K562 (cell line): ENCODE data around the gene STK11. TPM values are rescaled to one million over a fixed set of nuclear protein-coding genes. Genes with fewer than 3 reads are reported as not detected.

Source experiments
- DIDO1 ChIP-seq: fragments of 450-650 bp; IDR thresholded peaks from 2 replicates; pipeline ENCODE4 v1.6.1; 2016; ENCODE audit warnings: low read depth, missing biosample characterization, missing genetic modification characterization
- GTF2A2 ChIP-seq: IDR thresholded peaks from 2 replicates; pipeline ENCODE4 v1.6.1; 2016; ENCODE audit warnings: mild to moderate bottlenecking, missing genetic modification characterization, missing compliant biosample characterization
- HMG20B ChIP-seq: fragments of 250-450 bp; sonication (Bioruptor Pico); IDR thresholded peaks from 2 replicates; pipeline ENCODE4 v1.5.0; 2021; ENCODE audit warnings: mild to moderate bottlenecking
- MCM3 ChIP-seq: fragments of 450-650 bp; IDR thresholded peaks from 2 replicates; pipeline ENCODE4 v1.6.1; 2016
- MECOM ChIP-seq: fragments of 250-450 bp; sonication (Bioruptor Pico); IDR thresholded peaks from 2 replicates; pipeline ENCODE4 v1.8.0; 2022; ENCODE audit warnings: inconsistent platforms
- NCOA1 ChIP-seq: fragments of 450-650 bp; IDR thresholded peaks from 2 replicates; pipeline ENCODE4 v1.6.1; 2016; ENCODE audit warnings: low read depth
- NCOA4 ChIP-seq: fragments of 450-650 bp; IDR thresholded peaks from 2 replicates; pipeline ENCODE4 v1.6.1; 2018; ENCODE audit warnings: mild to moderate bottlenecking; ENCODE audit not compliant: partially characterized antibody
- NFXL1 ChIP-seq: fragments of 450-650 bp; formaldehyde crosslinking; IDR thresholded peaks from 2 replicates; pipeline ENCODE4 v1.4.0; 2021; ENCODE audit warnings: mild to moderate bottlenecking
- NUFIP1 ChIP-seq: fragments of 450-650 bp; IDR thresholded peaks from 2 replicates; pipeline ENCODE4 v1.6.1; 2018; ENCODE audit not compliant: partially characterized antibody
- RBM39 ChIP-seq: fragments of 200-400 bp; formaldehyde crosslinking; optimal IDR thresholded peaks from 2 replicates; pipeline ENCODE3; 2018; ENCODE audit warnings: low read depth, low read length
- RUNX1 ChIP-seq: sonication (generic); IDR thresholded peaks from 2 replicates; pipeline ENCODE4 v1.6.1; 2016; ENCODE audit warnings: antibody characterized with exemption, low read depth
- TBP ChIP-seq: optimal IDR thresholded peaks from 2 replicates; pipeline ENCODE3; 2011; ENCODE audit warnings: low read depth, low read length, improper control_type of control experiment
- TEAD1 ChIP-seq, 2 experiments: fragments of 450-650 bp in 1 of 2; sonication (generic) in 1 of 2; formaldehyde crosslinking; IDR thresholded peaks; 2 replicates each; pipeline versions ENCODE4 v1.4.0 to v1.8.0; 2020 to 2022; ENCODE audit warnings: mild to moderate bottlenecking in 2 of 2, missing genetic modification reagents in 1 of 2
- THRAP3 ChIP-seq: fragments of 450-650 bp; IDR thresholded peaks from 2 replicates; pipeline ENCODE4 v1.6.1; 2016; ENCODE audit warnings: mild to moderate bottlenecking, inconsistent platforms, borderline replicate concordance
- ZBED1 ChIP-seq: IDR thresholded peaks from 2 replicates; pipeline ENCODE4 v1.6.1; 2014
- ZNF121 ChIP-seq: sonication (generic); formaldehyde crosslinking; conservative IDR thresholded peaks from 2 replicates; pipeline ENCODE4 v1.8.0; 2022; ENCODE audit warnings: missing genetic modification reagents
- ZNF584 ChIP-seq: fragments of 200-800 bp; sonication (Bioruptor generic); IDR thresholded peaks from 2 replicates; pipeline ENCODE4 v1.6.1; 2016; ENCODE audit warnings: low read depth, mild to moderate bottlenecking, missing genetic modification characterization, missing compliant biosample characterization
- polyA plus RNA-seq, 8 experiments: library from polyadenylated mRNA; depleted of rRNA in 4 of 8; stranded (reverse) in 5 of 8; unstranded in 3 of 8; fragments of >200 nt; fragmentation: Nextera tagmentation in 2 of 8; fragmentation: Illumina TruSeq in 1 of 8; extraction: Ambion mirVana in 2 of 8; extraction: Trizol in 1 of 8; gene quantifications; 2 replicates each; pipeline versions ENCODE4 v1.2.1 to v1.2.3, GENCODE V29; 2011 to 2014; ENCODE audit warnings: inconsistent platforms in 1 of 8, missing spikeins in 1 of 8
- total RNA-seq, 7 experiments: library from RNA; depleted of rRNA in 6 of 7; stranded (reverse); fragments of >200 nt in 6 of 7; fragmentation: Illumina TruSeq in 2 of 7; extraction: Trizol in 2 of 7; gene quantifications; 2 replicates each; pipeline versions ENCODE4 v1.2.1 to v1.2.3, GENCODE V29; 2011 to 2021; ENCODE audit warnings: low replicate concordance in 1 of 7
- TF ChIP-seq, protein P1 (sequence below): fragments of 150-350 bp; conservative IDR thresholded peaks from 2 replicates; pipeline ENCODE4 v1.6.1; 2014; ENCODE audit warnings: low read length
- TF ChIP-seq, protein P2 (sequence below), 2 experiments: fragments of 450-650 bp in 1 of 2; IDR thresholded peaks; 2 replicates each; pipeline ENCODE4 v1.6.1; 2011 to 2017; ENCODE audit warnings: low read depth in 2 of 2, antibody characterized with exemption in 1 of 2, borderline replicate concordance in 1 of 2, low read length in 1 of 2, mild to moderate bottlenecking in 1 of 2, mixed read lengths in 1 of 2; ENCODE audit not compliant: control insufficient read depth in 1 of 2
- TF ChIP-seq, protein P3 (sequence below): fragments of 450-650 bp; IDR thresholded peaks from 2 replicates; pipeline ENCODE4 v1.6.1; 2017; ENCODE audit warnings: mild to moderate bottlenecking, moderate library complexity
- TF ChIP-seq, protein P4 (sequence below): fragments of 250-450 bp; sonication (Bioruptor Pico); IDR thresholded peaks from 2 replicates; pipeline ENCODE4 v1.4.0; 2020; ENCODE audit warnings: mild to moderate bottlenecking

Gene STK11
- total and polyA plus RNA-seq, 9 of the 15 experiments (the other 6 are each of a cell fraction or from before 2014, with no cell fraction given) = 0.15 to 96.5 (median 31.7) TPM

DNA sequence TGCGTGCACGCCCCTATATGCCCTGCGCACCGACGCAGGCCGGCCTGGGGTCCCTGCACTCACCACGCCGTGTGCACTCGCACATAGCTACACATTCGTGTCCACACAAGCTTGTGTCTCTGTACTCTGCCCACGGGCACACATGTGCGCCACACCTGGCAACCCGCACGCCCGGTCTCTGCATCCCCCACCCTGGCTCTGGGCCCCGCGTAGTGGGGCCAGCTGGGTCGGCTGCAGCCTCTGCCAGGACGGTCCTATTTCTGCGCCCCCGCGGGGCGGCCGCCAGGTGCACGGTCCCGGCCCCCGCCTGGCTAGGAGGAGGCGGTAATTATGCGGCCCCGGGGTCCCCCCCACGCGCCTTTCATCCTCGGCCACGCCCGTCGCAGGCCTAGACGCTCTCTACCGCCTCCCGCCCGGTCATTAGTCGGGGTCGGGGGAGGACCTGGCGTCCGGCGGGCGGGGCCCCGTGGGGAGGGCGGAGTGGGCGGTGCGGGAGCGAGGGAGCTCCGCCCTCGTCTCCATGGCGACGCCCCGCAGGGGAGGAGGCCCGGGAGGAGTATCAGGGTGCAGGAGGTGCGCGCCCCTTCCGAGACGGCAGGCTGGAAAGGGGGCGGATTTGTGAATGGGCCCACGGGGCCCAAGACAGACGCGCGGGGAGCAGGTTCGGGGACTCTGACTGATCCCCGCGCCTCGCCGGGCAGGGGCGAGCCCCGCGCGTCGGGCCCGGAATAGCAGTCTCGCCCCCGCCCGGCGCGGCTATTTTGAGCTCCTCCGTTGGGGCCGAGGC is 60.7 kb downstream of the STK11 start (continued):
- TF ChIP-seq HMG20B (CRISPR knock-in tag) (no peak), GTF2A2 (no peak), THRAP3 (no peak), ZBED1 (no peak), RUNX1 (no peak), NFXL1 (CRISPR knock-in tag) (no peak), TBP (peak; percentile 38), NUFIP1 (no peak), TEAD1 (CRISPR knock-in tag; IDR thresholded peaks at IDR 0.05) (peak in 1 of 2 experiments; percentile 73; a peak in 2 of 4 replicates), ZNF121 (CRISPR knock-in tag) (no peak), RBM39 (no peak), MECOM (no peak), DIDO1 (no peak), NCOA1 (no peak), MCM3 (no peak), ZNF584 (no peak), NCOA4 (no peak)
- TF ChIP-seq, protein P1, sequence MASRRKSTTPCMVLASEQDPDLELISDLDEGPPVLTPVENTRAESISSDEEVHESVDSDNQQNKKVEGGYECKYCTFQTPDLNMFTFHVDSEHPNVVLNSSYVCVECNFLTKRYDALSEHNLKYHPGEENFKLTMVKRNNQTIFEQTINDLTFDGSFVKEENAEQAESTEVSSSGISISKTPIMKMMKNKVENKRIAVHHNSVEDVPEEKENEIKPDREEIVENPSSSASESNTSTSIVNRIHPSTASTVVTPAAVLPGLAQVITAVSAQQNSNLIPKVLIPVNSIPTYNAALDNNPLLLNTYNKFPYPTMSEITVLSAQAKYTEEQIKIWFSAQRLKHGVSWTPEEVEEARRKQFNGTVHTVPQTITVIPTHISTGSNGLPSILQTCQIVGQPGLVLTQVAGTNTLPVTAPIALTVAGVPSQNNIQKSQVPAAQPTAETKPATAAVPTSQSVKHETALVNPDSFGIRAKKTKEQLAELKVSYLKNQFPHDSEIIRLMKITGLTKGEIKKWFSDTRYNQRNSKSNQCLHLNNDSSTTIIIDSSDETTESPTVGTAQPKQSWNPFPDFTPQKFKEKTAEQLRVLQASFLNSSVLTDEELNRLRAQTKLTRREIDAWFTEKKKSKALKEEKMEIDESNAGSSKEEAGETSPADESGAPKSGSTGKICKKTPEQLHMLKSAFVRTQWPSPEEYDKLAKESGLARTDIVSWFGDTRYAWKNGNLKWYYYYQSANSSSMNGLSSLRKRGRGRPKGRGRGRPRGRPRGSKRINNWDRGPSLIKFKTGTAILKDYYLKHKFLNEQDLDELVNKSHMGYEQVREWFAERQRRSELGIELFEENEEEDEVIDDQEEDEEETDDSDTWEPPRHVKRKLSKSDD = no peak
- TF ChIP-seq, protein P2, sequence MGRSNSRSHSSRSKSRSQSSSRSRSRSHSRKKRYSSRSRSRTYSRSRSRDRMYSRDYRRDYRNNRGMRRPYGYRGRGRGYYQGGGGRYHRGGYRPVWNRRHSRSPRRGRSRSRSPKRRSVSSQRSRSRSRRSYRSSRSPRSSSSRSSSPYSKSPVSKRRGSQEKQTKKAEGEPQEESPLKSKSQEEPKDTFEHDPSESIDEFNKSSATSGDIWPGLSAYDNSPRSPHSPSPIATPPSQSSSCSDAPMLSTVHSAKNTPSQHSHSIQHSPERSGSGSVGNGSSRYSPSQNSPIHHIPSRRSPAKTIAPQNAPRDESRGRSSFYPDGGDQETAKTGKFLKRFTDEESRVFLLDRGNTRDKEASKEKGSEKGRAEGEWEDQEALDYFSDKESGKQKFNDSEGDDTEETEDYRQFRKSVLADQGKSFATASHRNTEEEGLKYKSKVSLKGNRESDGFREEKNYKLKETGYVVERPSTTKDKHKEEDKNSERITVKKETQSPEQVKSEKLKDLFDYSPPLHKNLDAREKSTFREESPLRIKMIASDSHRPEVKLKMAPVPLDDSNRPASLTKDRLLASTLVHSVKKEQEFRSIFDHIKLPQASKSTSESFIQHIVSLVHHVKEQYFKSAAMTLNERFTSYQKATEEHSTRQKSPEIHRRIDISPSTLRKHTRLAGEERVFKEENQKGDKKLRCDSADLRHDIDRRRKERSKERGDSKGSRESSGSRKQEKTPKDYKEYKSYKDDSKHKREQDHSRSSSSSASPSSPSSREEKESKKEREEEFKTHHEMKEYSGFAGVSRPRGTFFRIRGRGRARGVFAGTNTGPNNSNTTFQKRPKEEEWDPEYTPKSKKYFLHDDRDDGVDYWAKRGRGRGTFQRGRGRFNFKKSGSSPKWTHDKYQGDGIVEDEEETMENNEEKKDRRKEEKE (IDR thresholded peaks at IDR 0.05; ENCODE audit: borderline replicate concordance in 1 of 2, control insufficient read depth in 1 of 2, low read depth in 2 of 2, low read length in 1 of 2) = no peak
- TF ChIP-seq, protein P3, sequence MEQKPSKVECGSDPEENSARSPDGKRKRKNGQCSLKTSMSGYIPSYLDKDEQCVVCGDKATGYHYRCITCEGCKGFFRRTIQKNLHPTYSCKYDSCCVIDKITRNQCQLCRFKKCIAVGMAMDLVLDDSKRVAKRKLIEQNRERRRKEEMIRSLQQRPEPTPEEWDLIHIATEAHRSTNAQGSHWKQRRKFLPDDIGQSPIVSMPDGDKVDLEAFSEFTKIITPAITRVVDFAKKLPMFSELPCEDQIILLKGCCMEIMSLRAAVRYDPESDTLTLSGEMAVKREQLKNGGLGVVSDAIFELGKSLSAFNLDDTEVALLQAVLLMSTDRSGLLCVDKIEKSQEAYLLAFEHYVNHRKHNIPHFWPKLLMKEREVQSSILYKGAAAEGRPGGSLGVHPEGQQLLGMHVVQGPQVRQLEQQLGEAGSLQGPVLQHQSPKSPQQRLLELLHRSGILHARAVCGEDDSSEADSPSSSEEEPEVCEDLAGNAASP = no peak
- TF ChIP-seq, protein P4, sequence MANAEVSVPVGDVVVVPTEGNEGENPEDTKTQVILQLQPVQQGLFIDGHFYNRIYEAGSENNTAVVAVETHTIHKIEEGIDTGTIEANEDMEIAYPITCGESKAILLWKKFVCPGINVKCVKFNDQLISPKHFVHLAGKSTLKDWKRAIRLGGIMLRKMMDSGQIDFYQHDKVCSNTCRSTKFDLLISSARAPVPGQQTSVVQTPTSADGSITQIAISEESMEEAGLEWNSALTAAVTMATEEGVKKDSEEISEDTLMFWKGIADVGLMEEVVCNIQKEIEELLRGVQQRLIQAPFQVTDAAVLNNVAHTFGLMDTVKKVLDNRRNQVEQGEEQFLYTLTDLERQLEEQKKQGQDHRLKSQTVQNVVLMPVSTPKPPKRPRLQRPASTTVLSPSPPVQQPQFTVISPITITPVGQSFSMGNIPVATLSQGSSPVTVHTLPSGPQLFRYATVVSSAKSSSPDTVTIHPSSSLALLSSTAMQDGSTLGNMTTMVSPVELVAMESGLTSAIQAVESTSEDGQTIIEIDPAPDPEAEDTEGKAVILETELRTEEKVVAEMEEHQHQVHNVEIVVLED (CRISPR knock-in tag) = peak; percentile 51
